Neural crest cell (in vitro differentiated cells): ENCODE measurements around the gene PLSCR2. TPM values are rescaled to one million over a fixed set of nuclear protein-coding genes. Genes with fewer than 3 reads are reported as not detected.

Experiments
- DNase-seq: peaks from one replicate; pipeline ENCODE4 v3.0.0; 2021; ENCODE audit warnings: low read depth, mixed read lengths, low spot score
- H3K27ac Mint-ChIP-seq: one replicate; pipeline ENCODE4 v1.8.0; 2021; ENCODE audit warnings: mild to moderate bottlenecking, mixed read lengths; ENCODE audit not compliant: unreplicated experiment
- H3K27me3 Mint-ChIP-seq: 2 replicates; pipeline ENCODE4 v1.8.0; 2021; ENCODE audit warnings: low read depth, mild to moderate bottlenecking, mixed read lengths
- H3K36me3 Mint-ChIP-seq: 2 replicates; pipeline ENCODE4 v1.8.0; 2021; ENCODE audit warnings: low read depth, mild to moderate bottlenecking, mixed read lengths
- H3K4me1 Mint-ChIP-seq: 2 replicates; pipeline ENCODE4 v1.8.0; 2021; ENCODE audit warnings: mixed read lengths
- H3K4me3 Mint-ChIP-seq: one replicate; pipeline ENCODE4 v1.8.0; 2021; ENCODE audit warnings: mild to moderate bottlenecking, mixed read lengths
- H3K9me3 Mint-ChIP-seq: 2 replicates; pipeline ENCODE4 v1.8.0; 2021; ENCODE audit warnings: mixed read lengths
- total RNA-seq: library from RNA; stranded (reverse); gene quantifications from 2 replicates; pipeline ENCODE4 v1.2.1, GENCODE V29; 2021
- TF ChIP-seq, protein P1 (sequence below): fragments of 200-600 bp; sonication (generic); conservative IDR thresholded peaks from 2 replicates; pipeline ENCODE4 v1.5.0; 2021; ENCODE audit warnings: antibody characterized with exemption, mild to moderate bottlenecking

PLSCR2 gene
- total RNA-seq, 1 donor from 2014 or later = not detected

DNA sequence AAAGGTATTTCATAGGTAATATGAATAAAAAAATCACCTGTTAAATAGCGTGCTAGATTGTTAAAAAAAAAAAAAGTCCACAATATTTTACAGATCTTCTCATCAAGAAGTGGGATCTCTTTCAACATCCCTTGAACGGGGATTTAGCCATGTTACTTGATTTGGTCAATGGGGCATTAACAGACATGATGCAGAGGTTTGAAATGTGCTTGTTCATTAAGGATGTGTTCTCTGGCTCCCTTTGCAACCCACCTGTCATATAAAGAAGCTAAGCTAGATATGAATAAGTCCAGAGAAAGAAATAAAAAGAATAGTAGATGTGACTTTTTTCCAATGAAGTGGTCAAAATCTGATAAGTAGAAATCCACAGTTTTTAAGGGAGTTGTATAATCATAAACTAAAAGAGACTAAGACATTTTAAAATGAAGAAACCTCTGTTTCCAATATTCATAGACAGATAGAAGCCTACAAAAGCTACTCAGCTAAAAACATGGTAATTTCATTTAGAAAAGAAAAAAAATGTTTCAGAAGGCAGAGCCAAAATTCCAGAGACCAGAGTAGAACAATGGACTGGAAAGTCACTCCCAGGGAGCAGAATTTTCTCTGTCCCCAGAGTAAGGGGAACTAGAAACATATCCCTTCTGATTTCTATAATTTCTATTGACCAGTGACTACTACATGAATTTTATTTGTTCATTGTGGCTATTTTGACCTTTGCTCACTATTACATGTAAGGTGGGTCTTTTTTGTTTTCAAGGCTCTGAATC lies 79.2 kb downstream of the PLSCR2 start:
- no peaks in the 10 kb centered on the region for H3K36me3 Mint-ChIP-seq
- DNase-seq = no peak
- peaks cover 3% of the 10 kb centered on the region for H3K9me3 Mint-ChIP-seq
- H3K4me3 Mint-ChIP-seq = no peak overlapping the region
- H3K27me3 Mint-ChIP-seq = no peaks in the 10 kb centered on the region
- peaks cover 5% of the 10 kb centered on the region for H3K4me1 Mint-ChIP-seq
- TF ChIP-seq, protein P1, sequence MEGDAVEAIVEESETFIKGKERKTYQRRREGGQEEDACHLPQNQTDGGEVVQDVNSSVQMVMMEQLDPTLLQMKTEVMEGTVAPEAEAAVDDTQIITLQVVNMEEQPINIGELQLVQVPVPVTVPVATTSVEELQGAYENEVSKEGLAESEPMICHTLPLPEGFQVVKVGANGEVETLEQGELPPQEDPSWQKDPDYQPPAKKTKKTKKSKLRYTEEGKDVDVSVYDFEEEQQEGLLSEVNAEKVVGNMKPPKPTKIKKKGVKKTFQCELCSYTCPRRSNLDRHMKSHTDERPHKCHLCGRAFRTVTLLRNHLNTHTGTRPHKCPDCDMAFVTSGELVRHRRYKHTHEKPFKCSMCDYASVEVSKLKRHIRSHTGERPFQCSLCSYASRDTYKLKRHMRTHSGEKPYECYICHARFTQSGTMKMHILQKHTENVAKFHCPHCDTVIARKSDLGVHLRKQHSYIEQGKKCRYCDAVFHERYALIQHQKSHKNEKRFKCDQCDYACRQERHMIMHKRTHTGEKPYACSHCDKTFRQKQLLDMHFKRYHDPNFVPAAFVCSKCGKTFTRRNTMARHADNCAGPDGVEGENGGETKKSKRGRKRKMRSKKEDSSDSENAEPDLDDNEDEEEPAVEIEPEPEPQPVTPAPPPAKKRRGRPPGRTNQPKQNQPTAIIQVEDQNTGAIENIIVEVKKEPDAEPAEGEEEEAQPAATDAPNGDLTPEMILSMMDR = no peak
- no peak overlapping the region for H3K27ac Mint-ChIP-seq

DNA sequence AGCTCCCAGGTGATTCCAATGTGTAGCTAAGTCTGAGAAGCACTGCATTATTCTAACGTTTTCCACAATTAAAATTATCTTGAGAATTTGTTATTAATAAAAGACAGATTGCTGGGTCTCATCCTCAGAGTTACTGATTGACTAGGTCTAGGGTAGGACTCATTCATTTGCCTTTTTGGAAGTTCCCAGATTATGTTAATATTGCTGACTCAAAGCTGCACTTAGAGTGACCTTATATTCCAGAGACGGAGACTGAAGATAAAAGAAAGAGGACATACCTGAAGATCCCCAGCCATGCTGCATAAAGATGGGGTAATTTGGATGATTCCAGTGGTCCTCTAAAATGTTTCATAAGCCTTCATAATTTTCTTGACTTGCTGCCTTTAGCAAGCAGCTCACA lies 81.8 kb downstream of the PLSCR2 start:
- Mint-ChIP-seq H3K27ac (no peak overlapping the region), H3K36me3 (no peaks in the 10 kb centered on the region), H3K9me3 (no peaks in the 10 kb centered on the region), H3K27me3 (no peaks in the 10 kb centered on the region), H3K4me3 (no peak overlapping the region), H3K4me1 (peaks cover 5% of the 10 kb centered on the region)
- TF ChIP-seq, protein P1 = no peak
- DNase-seq = no peak

DNA sequence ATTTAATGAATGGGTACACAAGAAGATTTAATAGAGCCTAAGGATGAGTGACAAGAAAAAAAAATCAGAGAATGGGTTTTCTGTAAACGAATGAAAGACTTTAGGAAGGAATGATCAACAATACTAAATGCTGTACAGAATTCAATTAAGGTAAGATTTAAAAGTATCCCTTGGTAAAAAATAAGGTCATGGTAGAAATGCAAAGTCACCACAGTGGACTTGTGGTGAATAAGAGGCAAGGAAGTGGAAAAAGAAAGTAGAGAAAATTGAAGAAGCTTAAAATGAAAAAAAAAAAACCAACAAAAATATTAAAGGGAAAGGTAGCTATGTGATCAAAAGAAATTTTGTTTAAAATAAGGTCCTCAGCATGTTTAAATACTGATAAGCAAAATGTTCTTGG lies 82.4 kb downstream of the PLSCR2 start:
- Mint-ChIP-seq H3K4me3 (no peak overlapping the region), H3K27me3 (no peaks in the 10 kb centered on the region), H3K9me3 (no peaks in the 10 kb centered on the region), H3K27ac (no peak overlapping the region), H3K36me3 (no peaks in the 10 kb centered on the region), H3K4me1 (peaks cover 5% of the 10 kb centered on the region)
- DNase-seq = no peak
- TF ChIP-seq, protein P1 = no peak

DNA sequence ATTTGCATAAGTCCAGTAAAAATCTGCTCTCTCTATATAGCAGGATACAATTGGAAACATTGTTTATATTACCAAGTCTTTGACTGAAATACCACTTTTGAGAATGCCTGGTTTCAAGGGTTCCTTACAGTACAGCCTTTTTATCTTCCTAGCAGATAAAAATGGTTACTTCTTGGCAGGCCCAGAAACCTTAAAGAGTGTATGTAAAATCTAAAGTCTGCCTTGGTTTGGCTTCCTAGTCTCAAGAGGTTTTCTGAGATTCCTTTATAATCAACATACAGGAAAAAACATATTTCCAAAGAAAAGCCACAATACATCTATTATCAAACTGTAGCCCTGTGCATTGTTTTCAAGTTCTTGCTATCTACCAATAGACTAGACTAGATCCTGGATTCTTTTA lies 84.6 kb downstream of the PLSCR2 start:
- Mint-ChIP-seq H3K36me3 (no peaks in the 10 kb centered on the region), H3K27me3 (no peaks in the 10 kb centered on the region), H3K27ac (no peak overlapping the region), H3K4me3 (no peak overlapping the region), H3K9me3 (no peaks in the 10 kb centered on the region), H3K4me1 (no peaks in the 10 kb centered on the region)
- no peak for DNase-seq
- TF ChIP-seq, protein P1 = no peak

Other genes starting within 250 kb of the PLSCR2 start
- gene PLSCR4, start 218.5 kb downstream of the PLSCR2 start, total RNA-seq = 1.0 and 1.1 TPM in 2 replicates
- gene PLSCR1, start 75.0 kb upstream of the PLSCR2 start, total RNA-seq = 27.5 and 29.8 TPM in 2 replicates
- gene PLSCR5, start 135.8 kb upstream of the PLSCR2 start, total RNA-seq = not detected in 2 replicates